Upper lobe of right lung (tissue), 1 donor: ENCODE results near the gene CRIP1. TPM values are rescaled to one million over a fixed set of nuclear protein-coding genes. Genes with fewer than 3 reads are reported as not detected.

ENCODE experiments used
- ATAC-seq: fragments of 200-7000 bp; cut with Tn5 transposase; one replicate; pipeline ENCODE4 v1.9.1; 2020; ENCODE audit warnings: mild to moderate bottlenecking, moderate library complexity
- DNase-seq: peaks from one replicate; pipeline ENCODE4 v3.0.0-alpha.2; 2020
- H3K27ac ChIP-seq: fragments of 200-600 bp; one replicate; pipeline ENCODE4 v1.8.0; 2022
- H3K27me3 ChIP-seq: fragments of 200-600 bp; one replicate; pipeline ENCODE4 v1.8.0; 2022; ENCODE audit warnings: mild to moderate bottlenecking
- H3K36me3 ChIP-seq: fragments of 200-600 bp; one replicate; pipeline ENCODE4 v1.8.0; 2022
- H3K4me1 ChIP-seq: fragments of 200-600 bp; one replicate; pipeline ENCODE4 v1.8.0; 2022
- H3K4me3 ChIP-seq: fragments of 200-600 bp; one replicate; pipeline ENCODE4 v1.8.0; 2022; ENCODE audit warnings: mild to moderate bottlenecking
- H3K9me3 ChIP-seq: fragments of 200-600 bp; one replicate; pipeline ENCODE4 v1.8.0; 2022
- intact Hi-C: fragments of 100-400 bp; cut with DNase I; formaldehyde crosslinking; loops from one replicate; pipeline ENCODE4 v1.11.0; 2022
- total RNA-seq: library from RNA; stranded (reverse); fragmentation: NEBNext Ultra II Directional; extraction: Animal tissue kit (Norgen Biotek cat#: 25700); gene quantifications from one replicate; pipeline ENCODE4 v1.2.1, GENCODE V29; 2021
- TF ChIP-seq, protein P1 (sequence below): fragments of 200-600 bp; IDR thresholded peaks from one replicate; pipeline ENCODE4 v1.8.0; 2022; ENCODE audit warnings: antibody characterized with exemption
- donor health status: DM: no; HTN: yes; CAD: no; lungs with severe emphysema.

Gene CRIP1
- total RNA-seq, 1 donor from 2014 or later: 96.2 TPM

DNA sequence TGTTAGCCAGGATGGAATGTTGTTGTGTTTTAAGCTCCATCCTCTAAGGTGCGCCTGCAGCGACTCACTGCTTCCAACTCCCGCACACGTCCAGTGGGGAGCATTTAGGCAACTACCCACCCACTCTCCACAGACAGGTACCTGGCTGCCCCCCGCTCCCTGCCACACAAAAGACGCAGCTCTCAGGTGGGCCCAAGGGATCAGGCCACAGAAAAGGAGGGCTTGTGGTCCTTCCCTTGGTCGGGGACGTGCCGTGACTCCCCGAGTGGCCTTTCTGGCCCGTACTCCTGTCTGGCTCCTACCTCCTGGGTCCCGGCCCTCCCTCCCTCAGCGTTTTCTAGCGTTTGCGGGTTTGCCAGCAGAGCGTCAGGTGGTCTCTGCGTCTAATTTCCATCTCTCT lies 20.6 kb downstream of the CRIP1 start:
- Histone ChIP-seq H3K27me3 (peaks cover 32% of the 10 kb centered on the region), H3K27ac (no peak overlapping the region), H3K9me3 (no peaks in the 10 kb centered on the region), H3K4me3 (no peak overlapping the region), H3K36me3 (no peaks in the 10 kb centered on the region), H3K4me1 (no peaks in the 10 kb centered on the region)
- intact Hi-C loops: no loop called here
- TF ChIP-seq, protein P1, sequence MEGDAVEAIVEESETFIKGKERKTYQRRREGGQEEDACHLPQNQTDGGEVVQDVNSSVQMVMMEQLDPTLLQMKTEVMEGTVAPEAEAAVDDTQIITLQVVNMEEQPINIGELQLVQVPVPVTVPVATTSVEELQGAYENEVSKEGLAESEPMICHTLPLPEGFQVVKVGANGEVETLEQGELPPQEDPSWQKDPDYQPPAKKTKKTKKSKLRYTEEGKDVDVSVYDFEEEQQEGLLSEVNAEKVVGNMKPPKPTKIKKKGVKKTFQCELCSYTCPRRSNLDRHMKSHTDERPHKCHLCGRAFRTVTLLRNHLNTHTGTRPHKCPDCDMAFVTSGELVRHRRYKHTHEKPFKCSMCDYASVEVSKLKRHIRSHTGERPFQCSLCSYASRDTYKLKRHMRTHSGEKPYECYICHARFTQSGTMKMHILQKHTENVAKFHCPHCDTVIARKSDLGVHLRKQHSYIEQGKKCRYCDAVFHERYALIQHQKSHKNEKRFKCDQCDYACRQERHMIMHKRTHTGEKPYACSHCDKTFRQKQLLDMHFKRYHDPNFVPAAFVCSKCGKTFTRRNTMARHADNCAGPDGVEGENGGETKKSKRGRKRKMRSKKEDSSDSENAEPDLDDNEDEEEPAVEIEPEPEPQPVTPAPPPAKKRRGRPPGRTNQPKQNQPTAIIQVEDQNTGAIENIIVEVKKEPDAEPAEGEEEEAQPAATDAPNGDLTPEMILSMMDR: no peak
- ATAC-seq (no peak), DNase-seq (peak; percentile 23)

DNA sequence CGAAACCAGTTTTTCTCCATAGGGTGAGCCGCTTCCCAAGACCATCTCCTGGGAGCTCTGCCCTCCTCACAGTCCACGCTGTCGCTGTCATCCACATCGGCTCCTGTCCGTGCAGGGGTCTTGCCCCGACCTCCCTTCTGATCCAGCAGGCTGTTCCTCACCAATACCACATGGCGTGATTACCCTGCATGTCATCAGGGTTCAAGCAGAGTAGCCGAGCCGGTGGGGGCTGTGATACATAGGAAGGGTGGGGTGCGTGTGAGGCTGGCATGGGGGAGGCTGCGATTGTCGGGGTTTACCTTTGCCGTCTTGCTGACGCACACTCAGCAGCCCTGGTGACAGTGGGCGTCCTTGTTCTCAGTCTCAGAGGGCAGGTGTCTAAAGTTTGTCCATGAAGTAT lies 21.4 kb downstream of the CRIP1 start:
- no peaks in the 10 kb centered on the region for H3K36me3 ChIP-seq
- peaks cover 35% of the 10 kb centered on the region for H3K27me3 ChIP-seq
- TF ChIP-seq, protein P1: no peak
- intact Hi-C loops: no loop called here
- H3K9me3 ChIP-seq: no peaks in the 10 kb centered on the region
- DNase-seq: peak; percentile 46
- no peaks in the 10 kb centered on the region for H3K4me1 ChIP-seq
- no peak overlapping the region for H3K27ac ChIP-seq
- no peak overlapping the region for H3K4me3 ChIP-seq
- no peak for ATAC-seq

DNA sequence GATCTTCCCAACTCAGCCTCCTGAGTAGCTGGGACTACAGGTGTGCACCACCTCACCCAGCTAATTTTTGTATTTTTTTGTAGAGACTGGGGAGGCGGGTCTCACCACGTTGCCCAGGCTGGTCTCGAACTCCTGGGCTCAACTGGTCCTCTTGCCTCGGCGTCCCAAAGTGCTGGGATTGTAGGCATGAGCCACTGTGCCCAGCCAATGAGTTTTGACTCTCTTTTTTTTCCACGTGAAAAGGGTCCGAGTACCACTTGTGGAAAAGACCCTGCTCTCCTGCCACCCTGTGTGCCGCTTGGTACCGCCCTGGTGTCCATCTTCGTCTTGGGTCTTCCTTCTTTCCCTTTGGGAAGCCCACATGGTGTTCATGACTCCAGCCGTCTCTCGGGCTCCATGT lies 21.9 kb downstream of the CRIP1 start:
- ATAC-seq (no peak), DNase-seq (peak; percentile 36)
- intact Hi-C loops: no loop called here
- no peaks in the 10 kb centered on the region for H3K36me3 ChIP-seq
- TF ChIP-seq, protein P1: no peak
- H3K9me3 ChIP-seq: no peaks in the 10 kb centered on the region
- no peak overlapping the region for H3K27ac ChIP-seq
- H3K4me1 ChIP-seq: no peaks in the 10 kb centered on the region
- no peak overlapping the region for H3K4me3 ChIP-seq
- H3K27me3 ChIP-seq: peaks cover 35% of the 10 kb centered on the region

DNA sequence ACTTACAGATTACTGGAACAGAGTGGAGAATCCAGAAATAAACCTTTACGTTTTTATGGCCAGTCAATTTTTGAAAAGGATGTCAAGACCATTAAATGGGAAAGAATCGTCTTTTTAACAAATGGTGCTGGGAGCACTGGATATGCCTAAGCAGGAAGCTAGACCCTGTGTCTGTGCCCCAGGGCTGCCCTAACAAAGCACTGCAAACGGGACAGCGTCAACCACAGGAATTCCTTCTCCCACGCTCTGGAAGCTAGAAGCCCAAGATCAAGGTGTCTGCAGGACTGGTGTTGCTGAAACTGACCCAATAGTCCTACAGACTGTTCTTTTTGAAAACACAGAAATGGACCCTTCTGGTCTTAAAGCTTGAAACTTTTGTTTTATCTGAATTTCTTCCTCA lies 30.4 kb downstream of the CRIP1 start:
- H3K9me3 ChIP-seq: no peaks in the 10 kb centered on the region
- peak; percentile 5 for DNase-seq

DNA sequence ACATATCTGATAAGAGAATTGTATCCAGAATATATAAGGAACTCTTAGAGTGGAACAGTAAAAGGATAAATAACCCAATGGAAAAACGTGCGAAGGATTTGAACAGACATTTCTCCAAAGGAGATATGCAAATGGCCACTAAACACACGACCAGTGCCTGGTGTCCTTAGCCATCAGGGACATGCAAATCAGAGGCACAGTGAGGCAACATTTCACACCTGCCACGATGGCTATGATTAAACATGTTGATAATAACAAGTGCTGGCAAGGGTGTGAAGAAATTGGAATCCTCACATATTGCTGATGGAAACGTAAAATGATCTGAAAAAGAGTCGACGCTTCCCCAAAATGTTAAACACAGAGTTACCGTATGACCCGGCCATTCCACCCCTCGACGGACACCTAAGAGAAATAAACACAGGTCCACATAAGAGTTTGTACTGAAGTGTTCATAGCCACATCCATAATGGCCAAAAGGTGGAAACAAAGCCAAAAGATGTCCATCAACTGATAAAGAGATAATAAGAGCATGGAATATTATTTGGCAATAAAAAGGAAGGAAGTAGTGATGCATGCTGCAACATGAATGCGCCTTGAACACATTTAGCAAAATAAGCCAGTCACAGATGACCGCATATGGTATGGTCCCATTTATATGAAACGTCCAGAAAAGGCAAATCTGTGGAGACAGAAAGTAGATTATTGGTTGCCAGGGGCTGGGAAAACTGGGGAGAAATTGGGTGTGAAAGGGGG lies 33.4 kb downstream of the CRIP1 start:
- no peaks in the 10 kb centered on the region for H3K9me3 ChIP-seq
- H3K4me3 ChIP-seq: no peak overlapping the region
- TF ChIP-seq, protein P1: no peak
- DNase-seq: no peak
- H3K4me1 ChIP-seq: no peaks in the 10 kb centered on the region
- H3K36me3 ChIP-seq: no peaks in the 10 kb centered on the region
- H3K27ac ChIP-seq: no peak overlapping the region
- H3K27me3 ChIP-seq: peaks cover 4% of the 10 kb centered on the region
- intact Hi-C loops: no loop called here
- ATAC-seq: no peak

More for the DNA sequence above, 30.4 kb downstream of the CRIP1 start:
- ATAC-seq: no peak
- Histone ChIP-seq H3K4me3 (no peak overlapping the region), H3K4me1 (no peaks in the 10 kb centered on the region), H3K36me3 (no peaks in the 10 kb centered on the region), H3K27me3 (peaks cover 9% of the 10 kb centered on the region), H3K27ac (no peak overlapping the region)
- intact Hi-C loops: no loop called here
- TF ChIP-seq, protein P1: no peak

DNA sequence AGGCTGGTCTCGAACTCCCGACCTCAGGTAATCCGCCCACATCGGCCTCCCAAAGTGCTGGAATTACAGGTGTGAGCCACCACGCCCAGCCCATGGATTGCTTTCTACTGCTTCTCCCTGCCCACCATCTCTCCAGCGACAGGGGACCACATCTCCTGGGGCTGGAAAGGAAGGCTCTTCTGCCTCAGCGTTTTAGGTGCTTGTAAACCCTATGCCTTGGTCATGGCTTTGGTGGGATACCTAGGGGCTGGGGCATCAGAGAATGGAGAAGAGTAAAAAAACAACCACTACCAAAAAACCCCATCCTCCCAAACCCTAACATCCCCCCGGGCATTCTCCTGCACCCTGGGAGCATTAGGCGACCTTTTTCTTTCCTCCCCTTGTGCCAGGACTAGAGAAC lies 38.6 kb downstream of the CRIP1 start:
- H3K4me1 ChIP-seq: peaks cover 28% of the 10 kb centered on the region
- H3K27me3 ChIP-seq: peaks cover 12% of the 10 kb centered on the region
- TF ChIP-seq, protein P1: no peak
- no peaks in the 10 kb centered on the region for H3K9me3 ChIP-seq
- DNase-seq (peak; percentile 40), ATAC-seq (no peak)
- no peaks in the 10 kb centered on the region for H3K36me3 ChIP-seq
- no peak overlapping the region for H3K4me3 ChIP-seq
- intact Hi-C loops: no loop called here
- H3K27ac ChIP-seq: no peak overlapping the region
